Activated naive CD4-positive, alpha-beta T cell treated with anti-CD3 and anti-CD28 coated beads, Interleukin-2, amount 50 U/mL, for 24 hours (primary cell): ENCODE data around the gene USP24.
"Not testable (repeated sequence)": the region's sequence is repeated elsewhere in the genome, so short reads cannot be mapped to it uniquely, and the experiment has no call there.

Source experiments
- H3K27ac Mint-ChIP-seq: one replicate; pipeline ENCODE4 v1.8.0; 2021; ENCODE audit warnings: mild to moderate bottlenecking, mixed read lengths
- H3K27me3 Mint-ChIP-seq: one replicate; pipeline ENCODE4 v1.8.0; 2021; ENCODE audit warnings: mixed read lengths
- H3K36me3 Mint-ChIP-seq: one replicate; pipeline ENCODE4 v1.8.0; 2021; ENCODE audit warnings: mixed read lengths
- H3K4me1 Mint-ChIP-seq: one replicate; pipeline ENCODE4 v1.8.0; 2021; ENCODE audit warnings: mixed read lengths
- H3K4me3 Mint-ChIP-seq: one replicate; pipeline ENCODE4 v1.8.0; 2021; ENCODE audit warnings: mild to moderate bottlenecking, mixed read lengths
- H3K9me3 Mint-ChIP-seq: one replicate; pipeline ENCODE4 v1.8.0; 2021; ENCODE audit warnings: mixed read lengths

The USP24 gene

GRCh38 chr1:55213151-55213884, 1.8 kb downstream of the USP24 start:
- peak overlapping the region; percentile 73 for H3K27ac Mint-ChIP-seq
- peaks cover 81% of the 10 kb centered on the region for H3K4me1 Mint-ChIP-seq
- no peaks in the 10 kb centered on the region for H3K36me3 Mint-ChIP-seq
- H3K27me3 Mint-ChIP-seq, result no peaks in the 10 kb centered on the region
- peak overlapping the region; percentile 92 for H3K4me3 Mint-ChIP-seq
- no peaks in the 10 kb centered on the region for H3K9me3 Mint-ChIP-seq

GRCh38 chr1:55212349-55213150, 2.6 kb downstream of the USP24 start:
- no peaks in the 10 kb centered on the region for H3K9me3 Mint-ChIP-seq
- H3K27ac Mint-ChIP-seq, result peak overlapping the region; percentile 49
- H3K36me3 Mint-ChIP-seq, result peaks cover 2% of the 10 kb centered on the region
- peaks cover 81% of the 10 kb centered on the region for H3K4me1 Mint-ChIP-seq
- H3K27me3 Mint-ChIP-seq, result no peaks in the 10 kb centered on the region
- peak overlapping the region; percentile 92 for H3K4me3 Mint-ChIP-seq

- peak overlapping the region; percentile 91 for H3K27ac Mint-ChIP-seq
- H3K27me3 Mint-ChIP-seq, result no peaks in the 10 kb centered on the region
- H3K4me3 Mint-ChIP-seq, result peak overlapping the region; percentile 92
- peaks cover 81% of the 10 kb centered on the region for H3K4me1 Mint-ChIP-seq
- H3K9me3 Mint-ChIP-seq, result no peaks in the 10 kb centered on the region
- peaks cover 4% of the 10 kb centered on the region for H3K36me3 Mint-ChIP-seq
Observed at GRCh38 chr1:55211863-55212262, 3.3 kb downstream of the USP24 start.

- Mint-ChIP-seq H3K36me3 (peaks cover 4% of the 10 kb centered on the region), H3K9me3 (no peaks in the 10 kb centered on the region), H3K4me1 (peaks cover 81% of the 10 kb centered on the region), H3K27ac (peak overlapping the region; percentile 80), H3K4me3 (peak overlapping the region; percentile 92), H3K27me3 (no peaks in the 10 kb centered on the region)
Observed at GRCh38 chr1:55210990-55211801, 4.0 kb downstream of the USP24 start.

- H3K4me3 Mint-ChIP-seq, result peak overlapping the region; percentile 58
- no peak overlapping the region for H3K27ac Mint-ChIP-seq
- H3K4me1 Mint-ChIP-seq, result peaks cover 91% of the 10 kb centered on the region
- no peaks in the 10 kb centered on the region for H3K9me3 Mint-ChIP-seq
- H3K27me3 Mint-ChIP-seq, result no peaks in the 10 kb centered on the region
- peaks cover 7% of the 10 kb centered on the region for H3K36me3 Mint-ChIP-seq
Observed at GRCh38 chr1:55209247-55209646, 5.9 kb downstream of the USP24 start.

- Mint-ChIP-seq H3K4me3 (no peak overlapping the region), H3K4me1 (peaks cover 87% of the 10 kb centered on the region), H3K9me3 (no peaks in the 10 kb centered on the region), H3K27me3 (no peaks in the 10 kb centered on the region), H3K36me3 (peaks cover 8% of the 10 kb centered on the region), H3K27ac (peak overlapping the region; percentile 21)
Observed at GRCh38 chr1:55206210-55206609, 9.0 kb downstream of the USP24 start.

- peaks cover 83% of the 10 kb centered on the region for H3K4me1 Mint-ChIP-seq
Observed at GRCh38 chr1:55204997-55205396, 10.2 kb downstream of the USP24 start.

GRCh38 chr1:55203064-55203463, 12.1 kb downstream of the USP24 start:
- peak overlapping the region; percentile 53 for H3K27ac Mint-ChIP-seq
- peaks cover 13% of the 10 kb centered on the region for H3K36me3 Mint-ChIP-seq
- H3K4me1 Mint-ChIP-seq, result peaks cover 80% of the 10 kb centered on the region
- no peaks in the 10 kb centered on the region for H3K9me3 Mint-ChIP-seq
- peak overlapping the region; percentile 5 for H3K4me3 Mint-ChIP-seq
- no peaks in the 10 kb centered on the region for H3K27me3 Mint-ChIP-seq

More at GRCh38 chr1:55204997-55205396, 10.2 kb downstream of the USP24 start:
- Mint-ChIP-seq H3K4me3 (no peak overlapping the region), H3K27me3 (no peaks in the 10 kb centered on the region), H3K27ac (peak overlapping the region; percentile 1), H3K36me3 (peaks cover 8% of the 10 kb centered on the region), H3K9me3 (no peaks in the 10 kb centered on the region)

GRCh38 chr1:55200667-55201066, 14.5 kb downstream of the USP24 start:
- Mint-ChIP-seq H3K9me3 (no peaks in the 10 kb centered on the region), H3K36me3 (peaks cover 13% of the 10 kb centered on the region), H3K4me1 (peaks cover 82% of the 10 kb centered on the region), H3K27ac (peak overlapping the region; percentile 56), H3K4me3 (no peak overlapping the region), H3K27me3 (no peaks in the 10 kb centered on the region)

- H3K4me3 Mint-ChIP-seq, H3K9me3 Mint-ChIP-seq, H3K27me3 Mint-ChIP-seq: not testable (repeated sequence)
- Mint-ChIP-seq H3K4me1 (peaks cover 85% of the 10 kb centered on the region), H3K27ac (peak overlapping the region; percentile 10), H3K36me3 (peaks cover 14% of the 10 kb centered on the region)
Observed at GRCh38 chr1:55199735-55200134, 15.4 kb downstream of the USP24 start.

GRCh38 chr1:55198044-55198443, 17.1 kb downstream of the USP24 start:
- peak overlapping the region; percentile 36 for H3K27ac Mint-ChIP-seq
- H3K27me3 Mint-ChIP-seq, result no peaks in the 10 kb centered on the region
- H3K36me3 Mint-ChIP-seq, result peaks cover 14% of the 10 kb centered on the region
- peaks cover 87% of the 10 kb centered on the region for H3K4me1 Mint-ChIP-seq
- H3K4me3 Mint-ChIP-seq, result no peak overlapping the region
- H3K9me3 Mint-ChIP-seq, result no peaks in the 10 kb centered on the region

GRCh38 chr1:55197099-55197498, 18.1 kb downstream of the USP24 start:
- Mint-ChIP-seq H3K36me3 (peaks cover 12% of the 10 kb centered on the region), H3K4me1 (peaks cover 89% of the 10 kb centered on the region), H3K4me3 (peak overlapping the region; percentile 53)

GRCh38 chr1:55196433-55197035, 18.6 kb downstream of the USP24 start:
- H3K36me3 Mint-ChIP-seq, result peaks cover 14% of the 10 kb centered on the region

More at GRCh38 chr1:55197099-55197498, 18.1 kb downstream of the USP24 start:
- Mint-ChIP-seq H3K27me3 (no peaks in the 10 kb centered on the region), H3K27ac (peak overlapping the region; percentile 83), H3K9me3 (no peaks in the 10 kb centered on the region)

GRCh38 chr1:55195521-55196233, 19.5 kb downstream of the USP24 start:
- Mint-ChIP-seq H3K27me3 (no peaks in the 10 kb centered on the region), H3K9me3 (no peaks in the 10 kb centered on the region), H3K4me3 (peak overlapping the region; percentile 38), H3K36me3 (peaks cover 14% of the 10 kb centered on the region), H3K27ac (peak overlapping the region; percentile 75), H3K4me1 (peaks cover 82% of the 10 kb centered on the region)

More at GRCh38 chr1:55196433-55197035, 18.6 kb downstream of the USP24 start:
- Mint-ChIP-seq H3K27me3 (no peaks in the 10 kb centered on the region), H3K9me3 (no peaks in the 10 kb centered on the region), H3K4me1 (peaks cover 90% of the 10 kb centered on the region), H3K27ac (peak overlapping the region; percentile 69), H3K4me3 (peak overlapping the region; percentile 13)
